Neutrophil (primary cell): ENCODE data around the gene PANK2.
A peak's percentile ranks its signal among the peaks of the same experiment; 100 is the strongest.
"Not testable (repeated sequence)": the region's sequence is repeated elsewhere in the genome, so short reads cannot be mapped to it uniquely, and the experiment has no call there.

ENCODE experiments used
- H3K27ac ChIP-seq: fragments of 200-600 bp; sonication (generic); 2 replicates; pipeline ENCODE4 v1.5.1; 2016; ENCODE audit warnings: mild to moderate bottlenecking, moderate library complexity
- H3K27me3 ChIP-seq: fragments of 200-600 bp; sonication (generic); 2 replicates; pipeline ENCODE4 v1.6.0; 2016; ENCODE audit warnings: mild to moderate bottlenecking
- H3K36me3 ChIP-seq: fragments of 200-600 bp; sonication (generic); 2 replicates; pipeline ENCODE4 v1.5.1; 2017
- H3K4me1 ChIP-seq, 2 experiments: fragments of 200-600 bp in 1 of 2; sonication (generic) in 1 of 2; 1 replicate in 1 of 2; 2 replicates in 1 of 2; pipeline versions ENCODE4 v1.5.1 to v1.6.1; 2013 to 2016; ENCODE audit warnings: low read depth in 1 of 2, low read length in 1 of 2, mild to moderate bottlenecking in 1 of 2, moderate library complexity in 1 of 2; ENCODE audit not compliant: control insufficient read depth in 1 of 2, insufficient read depth in 1 of 2
- H3K4me3 ChIP-seq, 2 experiments: fragments of 200-600 bp in 1 of 2; sonication (generic) in 1 of 2; 1 replicate in 1 of 2; 2 replicates in 1 of 2; pipeline ENCODE4 v1.5.1; 2013 to 2016; ENCODE audit warnings: low read depth in 1 of 2, low read length in 1 of 2, mild to moderate bottlenecking in 1 of 2, moderate library complexity in 1 of 2
- H3K9me3 ChIP-seq: fragments of 200-600 bp; sonication (generic); 2 replicates; pipeline ENCODE4 v1.5.1; 2016
- CTCF ChIP-seq: fragments of 200-600 bp; sonication (generic); IDR thresholded peaks from 2 replicates; pipeline ENCODE4 v1.5.1; 2016; ENCODE audit warnings: antibody characterized with exemption

The PANK2 gene

DNA sequence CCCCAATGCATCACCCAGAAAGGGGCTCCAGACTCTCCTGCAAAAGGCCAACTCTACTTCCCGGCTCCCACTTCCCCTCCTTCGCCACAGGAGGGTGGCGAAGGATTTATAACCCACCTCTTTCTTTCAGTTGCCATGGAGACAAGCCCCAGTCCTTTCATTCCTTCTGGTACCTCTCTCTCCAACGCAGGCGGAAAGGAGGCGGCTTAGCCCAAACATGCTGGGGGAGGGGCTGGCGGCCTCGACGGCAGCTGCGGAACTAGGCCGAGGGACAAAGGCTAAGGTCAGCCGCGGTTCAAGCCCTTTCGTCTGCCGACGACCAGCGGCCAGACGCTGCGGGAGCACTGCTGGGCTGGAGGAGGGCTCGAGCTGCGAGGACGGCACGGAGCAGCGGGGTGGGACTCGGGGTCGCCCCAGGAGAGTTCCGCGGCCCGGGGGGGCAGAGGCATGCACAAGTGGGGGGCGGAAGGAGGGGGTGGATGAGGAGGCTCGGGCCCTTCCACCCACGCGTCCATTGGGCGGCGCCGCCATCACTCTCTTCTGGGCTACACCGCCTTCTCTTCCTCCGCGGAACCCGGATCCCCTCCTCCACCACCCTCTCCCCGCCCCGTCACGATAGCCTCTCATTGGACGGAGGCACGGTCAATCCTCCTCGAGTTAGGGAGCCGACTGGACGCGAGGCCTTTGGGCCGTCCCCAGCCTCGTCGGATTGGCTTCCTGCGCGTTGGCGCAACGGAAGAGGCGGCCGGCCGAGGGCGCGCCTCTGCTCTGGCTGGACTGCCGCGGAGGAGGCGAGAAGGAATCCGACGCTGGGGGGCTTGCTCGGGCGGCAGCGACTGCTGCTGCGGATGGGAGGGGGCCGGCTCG, at the start of gene PANK2:
TSS of gene PANK2 (plus strand) at position 766 of the 867 bp plus-strand sequence.
- H3K27me3 ChIP-seq = no peaks in the 10 kb centered on the region
- peaks cover 49 to 56% of the 10 kb centered on the region in 2 experiments for H3K4me1 ChIP-seq
- no peaks in the 10 kb centered on the region for H3K36me3 ChIP-seq

DNA sequence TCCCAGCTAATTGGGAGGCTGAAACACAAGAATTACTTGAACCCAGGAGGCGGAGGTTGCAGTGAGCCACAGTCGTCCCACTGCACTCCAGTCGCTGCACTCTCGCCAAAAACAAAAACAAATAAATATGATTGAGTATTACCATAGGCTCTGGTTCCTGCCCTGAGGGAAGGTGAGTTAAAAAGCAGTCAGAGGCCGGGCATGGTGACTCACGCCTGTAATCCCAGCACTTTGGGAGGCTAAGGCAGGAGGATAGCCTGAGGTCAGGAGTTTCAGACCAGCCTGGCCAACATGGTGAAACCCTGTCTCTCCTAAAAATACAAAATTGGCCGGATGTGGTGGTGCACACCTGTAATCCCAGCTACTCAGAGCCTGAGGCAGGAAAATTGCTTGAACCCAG, 49.0 kb upstream of the PANK2 start:
- H3K27me3 ChIP-seq, H3K4me3 ChIP-seq, H3K36me3 ChIP-seq, H3K9me3 ChIP-seq: not testable (repeated sequence)
- H3K27ac ChIP-seq = peak overlapping the region; percentile 86
- H3K4me1 ChIP-seq = peaks cover 24 to 28% of the 10 kb centered on the region in 2 experiments

More for the DNA sequence above, at the start of gene PANK2:
- peak within 1 kb of the TSS; percentile 90 for H3K27ac ChIP-seq
- H3K9me3 ChIP-seq = no peaks in the 10 kb centered on the region
- peak within 1 kb of the TSS; percentile 95 to 99 for H3K4me3 ChIP-seq
- peak; percentile 49 for TF ChIP-seq CTCF

DNA sequence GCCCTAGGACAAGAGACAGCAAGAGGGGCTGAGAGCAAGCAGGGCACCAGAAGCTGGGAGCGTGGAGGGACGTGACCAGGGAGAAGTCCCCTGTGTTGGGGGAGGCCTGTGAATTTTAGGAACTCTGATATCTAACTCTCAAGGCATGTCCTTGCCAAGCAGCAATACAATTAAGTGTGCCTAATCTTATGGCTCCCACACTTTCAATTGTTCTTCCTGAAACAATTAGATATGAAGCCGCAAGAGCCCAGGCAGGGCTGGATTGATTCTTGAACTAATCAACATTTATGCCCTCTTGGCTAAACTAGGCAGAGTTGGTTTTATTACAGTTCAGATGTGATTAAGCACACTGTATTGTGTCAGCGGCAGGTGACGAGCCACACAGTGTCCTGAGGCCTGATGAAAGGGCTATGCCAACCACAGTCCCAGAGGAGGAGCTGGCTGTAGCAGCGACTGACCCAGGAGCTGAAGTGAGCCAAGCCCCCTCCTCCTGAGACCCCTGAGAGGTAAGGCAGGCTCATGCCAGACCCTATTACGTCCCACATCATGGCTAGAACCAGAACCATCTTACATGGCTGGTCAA, 46.7 kb upstream of the PANK2 start:
- Histone ChIP-seq H3K36me3 (no peaks in the 10 kb centered on the region), H3K27me3 (no peaks in the 10 kb centered on the region), H3K4me1 (peaks cover 37 to 38% of the 10 kb centered on the region in 2 experiments), H3K9me3 (no peaks in the 10 kb centered on the region), H3K4me3 (no peak overlapping the region), H3K27ac (no peak overlapping the region)
- TF ChIP-seq CTCF = no peak

DNA sequence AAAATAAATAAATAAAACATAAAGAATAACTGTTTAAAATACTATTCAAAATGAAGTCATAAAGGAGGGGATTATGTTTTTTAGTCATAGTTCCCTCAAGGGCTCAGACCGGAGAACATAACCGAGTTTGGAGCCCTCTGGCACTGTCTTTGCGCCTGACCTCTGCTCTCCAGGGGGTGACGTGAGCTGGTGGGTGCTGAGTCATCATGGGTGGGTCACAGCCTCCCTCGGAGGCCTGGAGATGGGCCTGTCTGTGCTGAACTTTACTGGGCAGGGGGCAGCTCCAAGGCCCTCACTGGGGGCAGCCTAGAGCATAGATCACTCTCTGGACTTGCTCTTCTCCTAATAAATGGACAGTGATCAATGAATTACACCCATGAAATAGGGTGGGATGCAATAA, 45.7 kb upstream of the PANK2 start:
- H3K4me1 ChIP-seq = peaks cover 34 to 38% of the 10 kb centered on the region in 2 experiments
- H3K36me3 ChIP-seq = no peaks in the 10 kb centered on the region
- TF ChIP-seq CTCF = no peak
- H3K27me3 ChIP-seq = no peaks in the 10 kb centered on the region
- no peak overlapping the region for H3K4me3 ChIP-seq
- no peak overlapping the region for H3K27ac ChIP-seq
- no peaks in the 10 kb centered on the region for H3K9me3 ChIP-seq

DNA sequence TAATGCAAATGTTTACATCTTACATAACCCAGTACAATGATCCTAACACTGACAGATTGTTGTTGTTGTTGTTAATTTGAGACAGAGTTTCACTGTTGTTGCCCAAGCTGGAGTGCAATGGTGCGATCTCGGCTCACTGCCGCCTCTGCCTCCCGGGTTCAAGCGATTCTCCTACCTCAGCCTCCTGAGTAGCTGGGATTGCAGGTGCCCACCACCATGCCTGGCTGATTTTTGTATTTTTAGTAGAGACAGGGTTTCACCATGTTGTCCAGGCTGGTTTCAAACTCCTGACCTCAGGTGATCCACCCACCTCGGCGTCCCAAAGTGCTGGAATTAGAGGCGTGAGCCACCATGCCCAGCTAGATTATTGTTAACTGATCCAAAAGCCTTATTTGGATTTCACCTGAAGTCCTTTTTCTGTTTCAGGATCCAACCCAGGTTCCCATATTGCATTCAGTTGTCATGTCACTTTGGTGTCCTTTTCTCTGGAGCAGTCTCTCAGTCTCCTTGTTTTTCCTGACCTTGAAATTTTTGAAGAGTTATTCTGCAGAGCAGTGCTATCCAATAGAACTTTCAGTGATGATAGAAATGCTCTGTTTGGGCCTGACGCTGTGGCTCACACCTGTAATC, 45.1 kb upstream of the PANK2 start:
- H3K27ac ChIP-seq, H3K9me3 ChIP-seq, H3K27me3 ChIP-seq, H3K4me3 ChIP-seq, H3K36me3 ChIP-seq: not testable (repeated sequence)
- H3K4me1 ChIP-seq = peaks cover 28 to 32% of the 10 kb centered on the region in 2 experiments

DNA sequence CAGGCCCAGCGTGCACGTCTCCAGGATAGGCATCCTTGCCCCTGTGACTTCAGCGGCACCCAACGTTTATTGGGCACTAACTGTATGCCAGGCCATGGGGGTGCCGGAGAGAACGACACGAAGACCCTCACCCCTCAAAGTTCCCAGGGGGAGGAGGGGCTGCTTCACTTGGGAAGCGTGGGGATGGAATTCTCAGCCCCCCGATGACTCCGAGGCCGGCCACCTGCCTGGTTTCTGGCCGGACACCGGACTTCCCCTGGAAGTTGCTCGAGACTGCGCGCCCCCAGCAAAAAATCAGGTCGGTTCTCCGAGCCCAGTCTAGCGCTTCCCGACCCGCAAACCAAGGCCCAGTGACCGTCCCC, 42.8 kb upstream of the PANK2 start:
- peaks cover 13 to 19% of the 10 kb centered on the region in 2 experiments for H3K4me1 ChIP-seq
- peak overlapping the region; percentile 86 for H3K27ac ChIP-seq
- H3K27me3 ChIP-seq = no peaks in the 10 kb centered on the region
- H3K36me3 ChIP-seq = no peaks in the 10 kb centered on the region
- TF ChIP-seq CTCF = no peak
- H3K4me3 ChIP-seq = peak overlapping the region; percentile 92 to 99
- no peaks in the 10 kb centered on the region for H3K9me3 ChIP-seq
